Activated B cell treated with CpG ODN at 0.5 μM for 24 hours (primary cell): ENCODE measurements around the gene SLC2A2. TPM values are rescaled to one million over a fixed set of nuclear protein-coding genes. Genes with fewer than 3 reads are reported as not detected.

ENCODE experiments used
- ATAC-seq: fragments of 200-7000 bp; cut with Tn5 transposase; one replicate; pipeline ENCODE4 v1.10.0; 2021; ENCODE audit warnings: low read depth, mild to moderate bottlenecking, moderate library complexity
- CTCF ChIA-PET: fragments of 350-600 bp; sonication (Branson Sonifier 250); formaldehyde crosslinking; loops from one replicate; lab custom pipeline; 2021; ENCODE audit warnings: antibody characterized with exemption; lab: Charles Lee
- POLR2A ChIA-PET: fragments of 350-600 bp; sonication (Branson Sonifier 250); formaldehyde crosslinking; loops from one replicate; lab custom pipeline; 2021; ENCODE audit warnings: antibody characterized with exemption; lab: Charles Lee
- DNase-seq: peaks from one replicate; pipeline ENCODE4 v3.0.0; 2022
- H3K27ac Mint-ChIP-seq: one replicate; pipeline ENCODE4 v1.8.0; 2020; ENCODE audit warnings: mixed read lengths
- H3K27me3 Mint-ChIP-seq: one replicate; pipeline ENCODE4 v1.8.0; 2021; ENCODE audit warnings: mixed read lengths
- H3K36me3 Mint-ChIP-seq: one replicate; pipeline ENCODE4 v1.8.0; 2021; ENCODE audit warnings: low read depth, mixed read lengths
- H3K4me1 Mint-ChIP-seq: one replicate; pipeline ENCODE4 v1.8.0; 2021; ENCODE audit warnings: mixed read lengths
- H3K4me3 Mint-ChIP-seq: one replicate; pipeline ENCODE4 v1.8.0; 2020; ENCODE audit warnings: mild to moderate bottlenecking, mixed read lengths
- H3K9me3 Mint-ChIP-seq: one replicate; pipeline ENCODE4 v1.8.0; 2020; ENCODE audit warnings: mixed read lengths
- intact Hi-C: fragments of 100-400 bp; cut with micrococcal nuclease; formaldehyde crosslinking; loops from one replicate; pipeline ENCODE4 v1.15.1; 2024
- total RNA-seq: library from RNA; stranded (reverse); gene quantifications from 2 replicates; pipeline ENCODE4 v1.2.3, GENCODE V29; 2022
- TF ChIP-seq, protein P1 (sequence below): fragments of 200-600 bp; IDR thresholded peaks from one replicate; pipeline ENCODE4 v1.8.0; 2022; ENCODE audit warnings: antibody characterized with exemption, mild to moderate bottlenecking

The SLC2A2 gene
- total RNA-seq, 1 donor from 2014 or later, result not detected

- Mint-ChIP-seq H3K27me3 (no peaks in the 10 kb centered on the region), H3K4me3 (no peak overlapping the region), H3K9me3 (no peaks in the 10 kb centered on the region), H3K36me3 (no peaks in the 10 kb centered on the region), H3K4me1 (no peaks in the 10 kb centered on the region), H3K27ac (no peak overlapping the region)
- DNase-seq (no peak), ATAC-seq (no peak)
- ChIA-PET POLR2A (no interaction called here), CTCF (no interaction called here)
- TF ChIP-seq, protein P1, sequence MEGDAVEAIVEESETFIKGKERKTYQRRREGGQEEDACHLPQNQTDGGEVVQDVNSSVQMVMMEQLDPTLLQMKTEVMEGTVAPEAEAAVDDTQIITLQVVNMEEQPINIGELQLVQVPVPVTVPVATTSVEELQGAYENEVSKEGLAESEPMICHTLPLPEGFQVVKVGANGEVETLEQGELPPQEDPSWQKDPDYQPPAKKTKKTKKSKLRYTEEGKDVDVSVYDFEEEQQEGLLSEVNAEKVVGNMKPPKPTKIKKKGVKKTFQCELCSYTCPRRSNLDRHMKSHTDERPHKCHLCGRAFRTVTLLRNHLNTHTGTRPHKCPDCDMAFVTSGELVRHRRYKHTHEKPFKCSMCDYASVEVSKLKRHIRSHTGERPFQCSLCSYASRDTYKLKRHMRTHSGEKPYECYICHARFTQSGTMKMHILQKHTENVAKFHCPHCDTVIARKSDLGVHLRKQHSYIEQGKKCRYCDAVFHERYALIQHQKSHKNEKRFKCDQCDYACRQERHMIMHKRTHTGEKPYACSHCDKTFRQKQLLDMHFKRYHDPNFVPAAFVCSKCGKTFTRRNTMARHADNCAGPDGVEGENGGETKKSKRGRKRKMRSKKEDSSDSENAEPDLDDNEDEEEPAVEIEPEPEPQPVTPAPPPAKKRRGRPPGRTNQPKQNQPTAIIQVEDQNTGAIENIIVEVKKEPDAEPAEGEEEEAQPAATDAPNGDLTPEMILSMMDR, result no peak
- intact Hi-C loops, result no loop called here
These were observed 30.6 kb upstream of the SLC2A2 start for GRCh38 chr3:171057072-171057471.

DNA sequence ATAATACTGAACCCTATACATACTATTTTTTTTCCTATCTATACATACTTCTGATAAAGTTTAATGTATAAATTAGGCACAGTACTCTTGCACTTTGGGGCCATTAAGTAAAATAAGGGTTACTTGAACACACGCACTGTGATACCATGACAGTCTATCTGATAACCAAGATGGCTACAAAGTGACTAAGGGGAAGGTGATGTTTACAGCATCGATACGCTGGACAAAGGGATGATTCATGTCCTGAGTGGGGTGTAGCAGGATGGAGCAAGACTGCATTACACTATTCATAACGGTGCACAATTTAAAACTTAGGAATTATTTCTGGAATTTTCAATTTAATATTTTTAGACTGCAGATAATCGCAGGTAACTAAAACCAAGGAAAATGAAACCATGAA, 30.0 kb upstream of the SLC2A2 start:
- DNase-seq (no peak), ATAC-seq (no peak)
- Mint-ChIP-seq H3K9me3 (no peaks in the 10 kb centered on the region), H3K27ac (no peak overlapping the region), H3K4me1 (no peaks in the 10 kb centered on the region), H3K36me3 (no peaks in the 10 kb centered on the region), H3K27me3 (no peaks in the 10 kb centered on the region), H3K4me3 (no peak overlapping the region)
- intact Hi-C loops, result no loop called here
- TF ChIP-seq, protein P1, result no peak
- ChIA-PET POLR2A (no interaction called here), CTCF (no interaction called here)

GRCh38 chr3:171055336-171056178, 29.0 kb upstream of the SLC2A2 start:
- no peaks in the 10 kb centered on the region for H3K27me3 Mint-ChIP-seq
- ChIA-PET CTCF (no interaction called here), POLR2A (no interaction called here)
- DNase-seq (no peak), ATAC-seq (no peak)
- TF ChIP-seq, protein P1, result no peak
- H3K36me3 Mint-ChIP-seq, result no peaks in the 10 kb centered on the region
- intact Hi-C loops, result no loop called here
- H3K4me3 Mint-ChIP-seq, result no peak overlapping the region
- no peaks in the 10 kb centered on the region for H3K4me1 Mint-ChIP-seq
- H3K9me3 Mint-ChIP-seq, result no peaks in the 10 kb centered on the region
- no peak overlapping the region for H3K27ac Mint-ChIP-seq

DNA sequence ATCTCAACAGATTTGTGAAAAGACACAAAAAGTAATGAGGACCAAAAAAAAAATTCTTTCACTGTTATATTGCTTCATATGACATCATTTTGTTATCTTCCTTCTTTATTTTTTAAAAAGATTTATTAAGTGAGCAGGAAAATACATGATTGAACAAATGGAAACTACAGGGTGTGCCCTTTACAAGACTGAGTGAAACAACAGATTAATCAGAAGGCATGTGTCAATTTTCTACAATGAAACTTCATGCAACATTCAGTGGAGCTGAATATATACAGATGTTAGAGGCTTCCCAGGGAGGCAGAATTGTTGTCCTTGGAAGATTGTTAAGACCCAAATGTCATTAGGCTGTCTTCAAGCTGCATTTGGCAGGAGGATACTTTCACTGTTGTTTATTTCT, 28.4 kb upstream of the SLC2A2 start:
- ChIA-PET POLR2A (no interaction called here), CTCF (no interaction called here)
- TF ChIP-seq, protein P1, result no peak
- intact Hi-C loops, result no loop called here
- Mint-ChIP-seq H3K9me3 (no peaks in the 10 kb centered on the region), H3K27ac (no peak overlapping the region), H3K4me3 (no peak overlapping the region), H3K4me1 (no peaks in the 10 kb centered on the region), H3K36me3 (no peaks in the 10 kb centered on the region), H3K27me3 (no peaks in the 10 kb centered on the region)
- DNase-seq, result no peak
- no peak for ATAC-seq

DNA sequence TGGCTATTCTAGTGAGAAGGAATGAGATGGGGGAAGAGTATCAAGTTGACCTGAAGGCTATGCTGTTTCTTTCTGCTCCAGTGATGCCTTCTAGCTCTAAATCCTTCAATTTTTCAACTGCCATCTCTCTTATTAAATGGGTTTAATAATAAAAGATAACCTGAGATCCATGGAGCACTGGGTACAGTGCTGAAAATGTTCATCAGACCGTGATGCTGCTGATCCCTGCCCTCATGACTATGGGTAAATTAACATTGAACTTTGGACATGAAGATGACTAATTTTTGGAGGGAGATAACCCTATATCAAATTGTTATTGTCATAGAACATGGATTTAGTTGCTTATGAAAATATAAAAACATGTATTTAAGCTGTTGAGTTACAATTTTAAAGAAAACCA, 27.7 kb upstream of the SLC2A2 start:
- Mint-ChIP-seq H3K36me3 (no peaks in the 10 kb centered on the region), H3K4me1 (no peaks in the 10 kb centered on the region), H3K4me3 (no peak overlapping the region), H3K9me3 (no peaks in the 10 kb centered on the region), H3K27ac (no peak overlapping the region), H3K27me3 (no peaks in the 10 kb centered on the region)
- TF ChIP-seq, protein P1, result no peak
- POLR2A ChIA-PET, result no interaction called here
- ATAC-seq, result no peak
- DNase-seq, result no peak
- CTCF ChIA-PET, result interaction anchor here (1.3 kb wide), 1 partner anchor 512 kb away, joined by 3 read pairs; no protein-coding TSS in a partner anchor
- intact Hi-C loops, result no loop called here
